GM19468 (cell line): ENCODE measurements around the gene RAP2B.
"Not testable (repeated sequence)": the region's sequence is repeated elsewhere in the genome, so short reads cannot be mapped to it uniquely, and the experiment has no call there.

Experiments used
- ATAC-seq: cut with Tn5 transposase; IDR thresholded peaks from one replicate; pipeline ENCODE4 v1.9.1; 2021; ENCODE audit warnings: mild to moderate bottlenecking, moderate library complexity, moderate number of reproducible peaks; ENCODE audit not compliant: unreplicated experiment; ENCODE audit errors: extremely low read depth

RAP2B gene

DNA sequence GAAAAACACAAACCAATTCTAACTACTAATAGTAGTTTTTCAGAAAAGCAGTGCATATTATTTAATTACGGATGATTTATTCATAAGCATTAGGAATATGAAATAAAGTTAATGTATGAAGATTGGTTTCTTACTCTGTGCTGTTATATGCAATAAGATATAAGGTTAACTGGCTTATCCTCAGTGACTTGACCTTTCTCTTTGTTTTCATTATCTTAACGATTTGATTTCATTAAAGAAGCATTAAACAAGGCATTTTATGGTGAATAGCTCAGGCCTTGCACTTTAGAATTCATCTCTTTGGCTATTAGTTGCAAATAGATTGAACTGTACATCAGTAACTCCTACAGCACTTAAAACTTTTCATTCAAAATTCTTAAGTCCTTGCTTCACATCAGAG is 28.9 kb downstream of the RAP2B start:
- ATAC-seq = no peak

- no peak for ATAC-seq
These were observed 30.3 kb downstream of the RAP2B start for GRCh38 chr3:153192327-153192726.

DNA sequence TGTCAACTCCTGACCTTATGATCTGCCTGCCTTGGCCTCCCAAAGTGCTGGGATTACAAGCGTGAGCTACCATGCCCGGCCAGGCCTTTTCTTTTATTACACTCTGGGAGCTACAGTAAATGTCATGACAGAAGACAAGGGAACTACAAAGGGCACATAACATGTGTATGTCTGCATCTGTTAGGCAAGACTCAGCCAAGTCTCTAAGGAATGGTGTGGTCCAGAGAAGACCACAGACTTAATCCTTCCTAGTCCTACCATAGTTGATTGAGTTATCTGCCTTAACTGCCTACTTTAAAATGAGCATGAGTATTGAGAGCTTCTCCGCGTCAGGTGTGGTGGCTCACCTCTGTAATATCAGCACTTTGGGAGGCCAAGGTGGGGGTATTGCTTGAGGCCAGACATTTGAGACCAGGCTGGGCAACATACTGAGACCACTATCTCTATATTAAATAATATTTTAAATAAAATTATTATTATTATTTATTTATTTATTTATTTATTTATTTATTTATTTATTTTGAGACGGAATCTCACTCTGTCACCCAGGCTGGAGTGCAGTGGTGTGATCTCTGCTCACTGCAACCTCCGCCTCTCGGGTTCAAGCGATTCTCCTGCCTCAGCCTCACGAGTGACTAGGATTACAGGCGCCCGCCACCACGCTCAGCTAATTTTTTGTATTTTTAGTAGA is 31.9 kb downstream of the RAP2B start:
- ATAC-seq = not testable (repeated sequence)

- no peak for ATAC-seq
These were observed 33.4 kb downstream of the RAP2B start for GRCh38 chr3:153195349-153195879.

GRCh38 chr3:153209596-153209995 is 47.6 kb downstream of the RAP2B start:
- no peak for ATAC-seq

DNA sequence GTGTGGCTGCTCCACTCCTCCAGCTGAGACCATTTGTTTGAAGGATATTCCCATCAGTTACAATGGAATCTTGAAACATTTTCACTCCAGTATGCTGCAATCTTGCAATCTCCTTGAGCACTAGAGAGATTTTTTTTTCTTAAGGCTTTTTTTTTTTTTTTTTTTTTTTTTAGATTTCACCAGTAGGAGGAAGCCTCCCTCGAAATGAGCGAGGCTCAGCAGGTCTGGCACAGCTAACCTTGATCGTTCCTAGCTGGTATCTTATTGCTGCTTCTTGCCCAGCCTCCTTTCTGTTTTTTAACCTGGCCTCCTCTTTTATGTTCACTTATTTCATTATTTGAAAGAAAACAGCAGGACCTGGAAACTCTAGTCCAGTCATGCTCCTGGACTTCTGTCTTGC is 48.1 kb downstream of the RAP2B start:
- ATAC-seq = no peak

DNA sequence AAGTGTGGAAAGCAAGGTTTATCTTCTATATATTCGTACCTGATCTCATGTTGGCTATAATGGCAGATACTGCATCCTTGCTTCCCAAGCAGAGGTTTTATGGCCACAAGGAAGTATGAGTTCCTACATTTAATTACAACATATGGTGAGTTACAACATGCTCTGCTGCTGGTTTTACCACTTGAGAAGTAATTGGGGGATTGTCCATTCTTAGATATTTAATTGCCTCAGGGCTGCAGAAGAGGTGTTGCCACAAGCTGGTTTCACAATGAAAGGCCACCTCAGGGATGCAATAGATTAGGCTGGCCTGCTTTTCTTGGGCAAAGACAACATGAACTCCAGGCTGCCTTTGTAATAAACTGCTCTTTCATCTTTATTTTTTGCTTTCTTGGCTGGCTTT is 48.6 kb downstream of the RAP2B start:
- no peak for ATAC-seq

DNA sequence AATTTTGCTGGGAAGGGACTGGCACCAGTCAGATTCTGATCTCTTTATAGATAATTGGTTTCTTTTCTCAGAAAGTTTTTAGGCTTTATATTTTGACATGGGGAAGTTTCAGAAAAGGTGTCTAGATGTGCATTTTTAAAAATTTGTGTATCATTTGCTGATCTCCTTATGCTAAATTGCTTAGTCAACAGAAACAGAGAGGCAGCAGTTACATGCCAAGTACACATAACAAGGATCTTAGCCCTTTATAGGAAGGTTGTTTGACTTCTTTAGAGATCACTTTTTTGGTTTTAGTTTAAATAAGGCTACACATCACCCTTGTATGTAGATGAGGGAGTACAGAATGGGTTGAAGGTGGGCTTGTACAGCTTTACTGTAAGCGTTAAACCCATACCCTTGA is 53.5 kb downstream of the RAP2B start:
- ATAC-seq = no peak

DNA sequence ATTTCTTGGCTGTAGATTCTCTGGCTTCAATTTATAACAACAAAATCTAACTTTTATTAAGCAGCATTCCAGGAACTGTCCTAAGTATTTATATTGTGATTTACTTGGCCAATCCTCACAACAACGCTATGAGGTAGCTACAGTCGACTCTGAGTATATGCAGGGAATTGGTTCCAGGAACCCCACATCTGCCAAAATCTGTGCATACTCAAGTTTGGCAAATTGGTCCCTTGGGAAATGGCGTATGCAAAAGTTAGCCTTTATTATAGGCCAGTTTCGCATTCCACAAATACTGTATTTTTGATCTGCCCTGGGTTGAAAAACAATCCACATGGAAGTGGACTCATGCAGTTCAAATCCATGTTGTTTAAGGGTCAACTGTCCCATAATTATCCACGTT is 53.9 kb downstream of the RAP2B start:
- ATAC-seq = no peak

DNA sequence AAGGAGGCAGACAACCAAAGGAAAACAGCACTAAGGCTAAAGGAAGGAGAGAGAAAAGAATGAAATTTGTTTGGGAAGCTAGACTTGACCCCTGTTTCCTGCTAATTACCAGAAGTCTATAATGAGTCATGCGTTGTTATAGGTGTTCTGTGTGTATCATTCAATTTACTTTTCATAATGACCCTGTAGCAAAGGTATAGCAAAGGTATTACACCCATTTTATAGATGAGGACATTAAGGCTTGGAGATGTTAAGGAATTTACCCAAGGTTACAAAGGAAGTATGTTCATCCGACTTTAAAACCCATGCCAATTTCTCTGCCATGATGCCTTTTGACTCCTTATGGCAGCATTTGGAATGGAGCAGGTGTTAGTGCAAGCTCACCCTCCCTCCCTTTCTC is 54.9 kb downstream of the RAP2B start:
- no peak for ATAC-seq

DNA sequence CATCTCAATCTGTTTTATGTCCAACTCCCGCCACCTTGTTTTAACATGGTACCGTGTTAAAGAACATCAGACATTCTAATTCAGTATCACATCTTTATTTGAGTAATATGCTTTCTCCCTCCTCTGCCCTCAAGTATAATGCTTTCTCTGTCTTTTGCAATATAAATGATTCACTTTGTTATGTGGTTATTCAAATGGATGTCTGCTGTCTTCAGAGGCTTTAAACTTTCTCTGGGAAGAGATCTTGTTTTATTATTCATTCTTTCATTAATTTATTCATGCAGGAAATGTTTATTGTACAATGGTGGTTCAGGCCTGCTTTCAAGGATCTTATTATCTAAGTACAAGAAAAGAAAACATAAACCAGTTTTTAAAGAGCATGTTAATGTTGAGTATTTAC is 57.1 kb downstream of the RAP2B start:
- no peak for ATAC-seq
